ENCODE results near the gene AOC3. TPM values are rescaled to one million over a fixed set of nuclear protein-coding genes. Genes with fewer than 3 reads are reported as not detected.

AOC3 gene
- total and polyA plus RNA-seq, 2 of the 8 experiments (the other 6 are each of a cell fraction or from before 2014, with no cell fraction given): 2.5 to 2.7 TPM

- TF ChIP-seq E2F6 (IDR thresholded peaks at IDR 0.05): peak; percentile 25; the same call in 1 of the 2 replicates
- TF ChIP-seq MAX (IDR thresholded peaks at IDR 0.05): peak; percentile 91
- no peak for TF ChIP-seq NRF1 (IDR thresholded peaks at IDR 0.05; ENCODE audit: low read depth, low read length)
- TF ChIP-seq PHF8 (conservative IDR thresholded peaks at IDR 0.05; ENCODE audit: low read depth, low read length): no peak
- TF ChIP-seq GABPA (IDR thresholded peaks at IDR 0.05; ENCODE audit: borderline replicate concordance, insufficient read depth, low read length): no peak
- TF ChIP-seq HDAC2 (IDR thresholded peaks at IDR 0.05; ENCODE audit: borderline replicate concordance in 1 of 2, low read depth in 2 of 2, low read length in 2 of 2): no peak
- TF ChIP-seq ATF3 (IDR thresholded peaks at IDR 0.05; ENCODE audit: insufficient read depth, low read depth, low read length): no peak
- no peak for TF ChIP-seq BRCA1 (IDR thresholded peaks at IDR 0.05; ENCODE audit: low read depth, low read length)
- TF ChIP-seq ATF2 (IDR thresholded peaks at IDR 0.05; ENCODE audit: low read length): no peak
- no peak for TF ChIP-seq RBBP5 (IDR thresholded peaks at IDR 0.05; ENCODE audit: borderline replicate concordance, low read depth, low read length)
- no peak for TF ChIP-seq POLR2A (IDR thresholded peaks at IDR 0.05; ENCODE audit: control extremely low read depth in 1 of 2, low read depth in 2 of 2, low read length in 2 of 2)
- no peak for TF ChIP-seq JUN (IDR thresholded peaks at IDR 0.05; ENCODE audit: low read depth, low read length)
- no peak for TF ChIP-seq POLR2AphosphoS5 (IDR thresholded peaks at IDR 0.05; ENCODE audit: low read depth, low read length)
- no peak for TF ChIP-seq CBX8 (IDR thresholded peaks at IDR 0.05; ENCODE audit: borderline replicate concordance, low read depth, low read length)
- TF ChIP-seq RXRA (IDR thresholded peaks at IDR 0.05; ENCODE audit: insufficient read depth, low read depth, low read length): no peak
- TF ChIP-seq NANOG (IDR thresholded peaks at IDR 0.05; ENCODE audit: insufficient read depth, low read depth, low read length, poor library complexity, severe bottlenecking): no peak
These were observed 27.3 kb downstream of the AOC3 start (continued) for GRCh38 chr17:42878123-42878880.

Measured in H1 (cell line).